ENCODE data around the gene SLC16A12. TPM values are rescaled to one million over a fixed set of nuclear protein-coding genes. Genes with fewer than 3 reads are reported as not detected.

Gene SLC16A12
- total RNA-seq, 1 donor from 2014 or later, result not detected

GRCh38 chr10:89566095-89566950 is 30.9 kb upstream of the SLC16A12 start:
- Mint-ChIP-seq H3K27me3 (ENCODE audit: unreplicated experiment) (no peaks in the 10 kb centered on the region), H3K9me3 (ENCODE audit: unreplicated experiment) (no peaks in the 10 kb centered on the region), H3K4me3 (ENCODE audit: unreplicated experiment) (no peak overlapping the region), H3K36me3 (ENCODE audit: unreplicated experiment) (no peaks in the 10 kb centered on the region), H3K27ac (ENCODE audit: unreplicated experiment) (no peak overlapping the region), H3K4me1 (ENCODE audit: low read depth, unreplicated experiment) (no peaks in the 10 kb centered on the region)
- TF ChIP-seq, protein P1, sequence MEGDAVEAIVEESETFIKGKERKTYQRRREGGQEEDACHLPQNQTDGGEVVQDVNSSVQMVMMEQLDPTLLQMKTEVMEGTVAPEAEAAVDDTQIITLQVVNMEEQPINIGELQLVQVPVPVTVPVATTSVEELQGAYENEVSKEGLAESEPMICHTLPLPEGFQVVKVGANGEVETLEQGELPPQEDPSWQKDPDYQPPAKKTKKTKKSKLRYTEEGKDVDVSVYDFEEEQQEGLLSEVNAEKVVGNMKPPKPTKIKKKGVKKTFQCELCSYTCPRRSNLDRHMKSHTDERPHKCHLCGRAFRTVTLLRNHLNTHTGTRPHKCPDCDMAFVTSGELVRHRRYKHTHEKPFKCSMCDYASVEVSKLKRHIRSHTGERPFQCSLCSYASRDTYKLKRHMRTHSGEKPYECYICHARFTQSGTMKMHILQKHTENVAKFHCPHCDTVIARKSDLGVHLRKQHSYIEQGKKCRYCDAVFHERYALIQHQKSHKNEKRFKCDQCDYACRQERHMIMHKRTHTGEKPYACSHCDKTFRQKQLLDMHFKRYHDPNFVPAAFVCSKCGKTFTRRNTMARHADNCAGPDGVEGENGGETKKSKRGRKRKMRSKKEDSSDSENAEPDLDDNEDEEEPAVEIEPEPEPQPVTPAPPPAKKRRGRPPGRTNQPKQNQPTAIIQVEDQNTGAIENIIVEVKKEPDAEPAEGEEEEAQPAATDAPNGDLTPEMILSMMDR (IDR thresholded peaks at IDR 0.05; ENCODE audit: partially characterized antibody, unreplicated experiment), result no peak
- no peak for DNase-seq

DNA sequence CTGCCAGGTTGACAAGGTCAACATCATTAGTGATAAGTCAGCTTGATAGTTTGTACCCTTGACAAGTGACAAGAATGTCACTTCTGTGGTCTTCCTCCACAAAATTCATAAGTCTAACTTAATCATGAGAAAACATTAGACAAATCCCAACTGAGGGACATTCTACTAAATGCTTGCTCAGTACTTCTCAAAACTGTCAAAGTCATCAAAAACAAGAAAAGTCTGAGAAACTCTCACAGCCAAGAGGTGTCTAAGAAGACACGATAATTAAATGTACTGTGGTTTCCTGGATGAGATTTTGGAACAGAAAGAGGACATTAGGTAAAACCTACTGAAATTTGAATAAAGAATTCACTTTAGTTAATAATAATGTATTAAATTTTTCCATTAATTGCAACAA is 29.8 kb upstream of the SLC16A12 start:
- Mint-ChIP-seq H3K27ac (ENCODE audit: unreplicated experiment) (no peak overlapping the region), H3K4me3 (ENCODE audit: unreplicated experiment) (no peak overlapping the region), H3K4me1 (ENCODE audit: low read depth, unreplicated experiment) (no peaks in the 10 kb centered on the region), H3K36me3 (ENCODE audit: unreplicated experiment) (no peaks in the 10 kb centered on the region), H3K27me3 (ENCODE audit: unreplicated experiment) (no peaks in the 10 kb centered on the region), H3K9me3 (ENCODE audit: unreplicated experiment) (no peaks in the 10 kb centered on the region)
- TF ChIP-seq, protein P1 (IDR thresholded peaks at IDR 0.05; ENCODE audit: partially characterized antibody, unreplicated experiment), result no peak
- no peak for DNase-seq

DNA sequence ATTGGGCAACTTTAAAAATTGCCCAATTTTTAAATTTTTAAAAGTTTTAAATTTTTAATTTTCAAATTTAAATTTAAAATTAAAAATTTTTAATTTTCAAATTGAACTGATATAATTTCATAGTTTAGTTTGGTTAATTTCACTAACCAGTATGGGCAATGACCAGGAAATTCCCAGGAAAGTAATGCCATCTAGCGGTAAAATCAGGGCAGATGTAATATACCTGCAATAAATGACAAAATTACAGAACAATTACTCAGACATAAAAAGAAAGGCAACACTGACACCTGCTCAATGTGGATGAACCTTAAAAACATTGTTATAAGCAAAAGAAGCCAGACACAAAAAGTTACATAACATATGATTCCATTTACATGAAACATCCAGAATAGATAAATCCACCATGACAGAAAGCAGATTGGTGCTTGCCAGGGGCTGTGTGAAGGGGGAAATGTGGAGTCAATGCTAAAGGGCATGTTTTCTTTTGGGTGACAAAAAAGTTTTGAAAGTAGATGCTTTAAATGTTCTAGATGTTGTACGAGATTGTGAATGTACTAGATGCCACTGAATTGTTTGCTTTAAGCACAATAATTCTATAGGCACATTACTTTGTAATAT is 28.6 kb upstream of the SLC16A12 start:
- Mint-ChIP-seq H3K4me1 (ENCODE audit: low read depth, unreplicated experiment) (no peaks in the 10 kb centered on the region), H3K9me3 (ENCODE audit: unreplicated experiment) (no peaks in the 10 kb centered on the region), H3K4me3 (ENCODE audit: unreplicated experiment) (no peak overlapping the region), H3K27me3 (ENCODE audit: unreplicated experiment) (no peaks in the 10 kb centered on the region), H3K27ac (ENCODE audit: unreplicated experiment) (no peak overlapping the region), H3K36me3 (ENCODE audit: unreplicated experiment) (no peaks in the 10 kb centered on the region)
- TF ChIP-seq, protein P1 (IDR thresholded peaks at IDR 0.05; ENCODE audit: partially characterized antibody, unreplicated experiment), result peak; percentile 71
- no peak for DNase-seq

DNA sequence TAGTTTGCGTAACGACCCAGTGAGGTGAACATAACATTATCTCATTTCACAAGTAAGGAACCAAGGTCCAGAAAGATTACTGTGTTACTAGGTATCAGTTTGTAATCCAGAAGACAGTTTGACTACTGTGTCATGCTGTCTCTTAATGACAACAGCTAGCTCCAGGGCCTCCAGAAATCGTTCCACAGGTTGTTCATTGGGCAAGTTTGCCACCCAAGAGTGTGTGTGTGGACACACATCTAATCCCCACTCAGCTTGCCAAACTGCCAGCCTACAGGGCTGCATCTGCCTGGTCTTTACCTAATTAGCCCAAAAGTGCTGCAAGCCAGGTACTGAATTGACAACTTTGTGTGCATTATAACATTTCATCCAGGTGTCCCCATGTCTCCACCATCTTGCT is 27.9 kb upstream of the SLC16A12 start:
- DNase-seq, result no peak
- Mint-ChIP-seq H3K27ac (ENCODE audit: unreplicated experiment) (no peak overlapping the region), H3K36me3 (ENCODE audit: unreplicated experiment) (no peaks in the 10 kb centered on the region), H3K4me3 (ENCODE audit: unreplicated experiment) (no peak overlapping the region), H3K9me3 (ENCODE audit: unreplicated experiment) (no peaks in the 10 kb centered on the region), H3K27me3 (ENCODE audit: unreplicated experiment) (no peaks in the 10 kb centered on the region), H3K4me1 (ENCODE audit: low read depth, unreplicated experiment) (no peaks in the 10 kb centered on the region)
- TF ChIP-seq, protein P1 (IDR thresholded peaks at IDR 0.05; ENCODE audit: partially characterized antibody, unreplicated experiment), result no peak

- peaks cover 2% of the 10 kb centered on the region for H3K27me3 Mint-ChIP-seq (ENCODE audit: unreplicated experiment)
- TF ChIP-seq, protein P1 (IDR thresholded peaks at IDR 0.05; ENCODE audit: partially characterized antibody, unreplicated experiment), result no peak
Measured at GRCh38 chr10:89556600-89556999, 21.2 kb upstream of the SLC16A12 start.

More at GRCh38 chr10:89556600-89556999, 21.2 kb upstream of the SLC16A12 start:
- H3K9me3 Mint-ChIP-seq (ENCODE audit: unreplicated experiment), result peaks cover 2% of the 10 kb centered on the region
- H3K27ac Mint-ChIP-seq (ENCODE audit: unreplicated experiment), result no peak overlapping the region
- DNase-seq, result no peak
- no peak overlapping the region for H3K4me3 Mint-ChIP-seq (ENCODE audit: unreplicated experiment)
- no peaks in the 10 kb centered on the region for H3K36me3 Mint-ChIP-seq (ENCODE audit: unreplicated experiment)
- H3K4me1 Mint-ChIP-seq (ENCODE audit: low read depth, unreplicated experiment), result no peaks in the 10 kb centered on the region

Measured in glutamatergic neuron (in vitro differentiated cells).